HUES64 (cell line): ENCODE data around the gene PTPRM.

Experiments
- H3K27ac ChIP-seq: 2 replicates; pipeline ENCODE4 v1.7.0; 2013; ENCODE audit warnings: low read depth, low read length, inconsistent platforms
- H3K27me3 ChIP-seq: 2 replicates; pipeline ENCODE4 v1.6.1; 2013; ENCODE audit warnings: mild to moderate bottlenecking, low read length; ENCODE audit not compliant: insufficient read depth
- H3K36me3 ChIP-seq: 2 replicates; pipeline ENCODE4 v1.6.1; 2013; ENCODE audit warnings: mild to moderate bottlenecking, low read length; ENCODE audit not compliant: insufficient read depth
- H3K4me1 ChIP-seq: 2 replicates; pipeline ENCODE4 v1.6.1; 2013; ENCODE audit warnings: mild to moderate bottlenecking, low read length, moderate library complexity; ENCODE audit not compliant: insufficient read depth
- H3K4me3 ChIP-seq: 2 replicates; pipeline ENCODE4 v1.5.1; 2013; ENCODE audit warnings: mild to moderate bottlenecking, low read length, moderate library complexity
- H3K9ac ChIP-seq: 2 replicates; pipeline ENCODE4 v1.6.1; 2013; ENCODE audit warnings: mild to moderate bottlenecking, low read depth, low read length
- H3K9me3 ChIP-seq: 2 replicates; pipeline ENCODE4 v1.6.1; 2013; ENCODE audit warnings: low read depth, low read length; ENCODE audit not compliant: insufficient read depth
- WGBS: fragments of 150-250, 120-280 bp; methylation state at CpG from one replicate; pipeline ENCODE4 v1.1.7; 2013; ENCODE audit warnings: missing lambda C conversion rate; 5-methylcytosine and 5-hydroxymethylcytosine counted together

The PTPRM gene

DNA sequence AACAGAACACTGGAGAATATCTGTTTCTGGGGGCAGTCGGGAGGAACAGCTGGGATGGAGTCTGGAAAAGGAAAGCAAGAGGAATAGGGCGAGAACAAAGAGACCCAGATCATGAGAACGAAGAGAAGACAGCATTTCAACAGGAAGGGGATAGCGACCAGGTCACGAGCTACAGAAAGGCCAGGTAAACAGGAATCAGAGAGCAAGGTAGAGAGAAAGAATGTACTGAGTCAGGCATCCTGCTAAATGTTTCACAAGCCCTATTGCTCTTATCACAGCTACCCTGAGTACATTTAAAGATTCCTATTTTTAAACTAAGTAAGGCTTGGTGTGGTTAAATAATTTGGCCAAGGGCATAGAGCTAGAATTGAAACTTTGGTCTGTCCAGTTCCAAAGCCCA, 787.2 kb downstream of the PTPRM start:
- Histone ChIP-seq H3K27ac (no peak overlapping the region), H3K9ac (no peak overlapping the region)
- WGBS = 74% methylated on average over 5 of the region's 5 CpGs

DNA sequence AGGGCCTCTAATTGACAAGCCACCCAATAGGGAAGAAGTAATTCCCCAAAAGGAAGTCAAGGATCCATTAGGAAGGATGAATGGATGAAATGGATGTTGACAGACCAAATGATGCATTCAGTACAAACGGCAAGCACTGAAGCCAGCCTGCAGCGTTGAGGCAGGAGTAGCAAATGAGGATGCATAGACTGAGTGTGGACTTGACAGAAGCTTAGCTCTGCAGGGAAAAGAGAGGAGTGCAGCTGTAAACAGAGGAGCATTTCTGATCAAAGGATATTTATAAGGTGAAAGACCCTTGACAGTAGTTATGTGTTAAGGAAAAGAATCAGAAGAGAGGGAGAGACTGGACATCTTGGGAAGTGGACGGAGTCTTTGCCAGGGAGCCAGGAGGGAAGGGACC, 788.9 kb downstream of the PTPRM start:
- Histone ChIP-seq H3K27ac (no peak overlapping the region), H3K36me3 (no peaks in the 10 kb centered on the region), H3K4me3 (no peak overlapping the region), H3K27me3 (no peaks in the 10 kb centered on the region), H3K4me1 (peaks cover 16% of the 10 kb centered on the region), H3K9me3 (no peaks in the 10 kb centered on the region), H3K9ac (no peak overlapping the region)
- WGBS = 94% methylated on average over 3 of the region's 3 CpGs

More for the DNA sequence above, 787.2 kb downstream of the PTPRM start:
- H3K36me3 ChIP-seq = no peaks in the 10 kb centered on the region
- H3K9me3 ChIP-seq = no peaks in the 10 kb centered on the region
- H3K4me3 ChIP-seq = no peak overlapping the region
- H3K4me1 ChIP-seq = peaks cover 16% of the 10 kb centered on the region
- H3K27me3 ChIP-seq = no peaks in the 10 kb centered on the region

DNA sequence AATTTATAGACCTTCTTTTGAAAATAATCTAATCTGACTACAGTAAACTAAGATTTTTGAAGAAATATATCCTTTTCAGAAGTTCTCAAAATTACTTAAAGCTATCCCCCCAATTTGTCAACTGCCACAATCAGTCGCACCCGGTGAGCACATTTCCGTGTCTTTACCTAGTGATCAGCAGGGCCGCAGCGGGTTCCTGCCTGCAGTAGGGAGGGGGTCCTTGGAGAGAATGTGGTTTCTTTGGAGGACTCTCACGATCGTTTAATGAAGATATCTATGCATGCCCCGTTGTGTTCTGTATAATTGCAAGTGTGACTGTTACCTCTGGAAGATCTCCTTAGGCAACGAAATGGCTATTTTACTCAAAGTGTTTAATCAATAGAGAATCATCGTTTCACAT, 790.2 kb downstream of the PTPRM start:
- 56% methylated on average over 10 of the region's 10 CpGs for WGBS
- Histone ChIP-seq H3K27me3 (no peaks in the 10 kb centered on the region), H3K9ac (no peak overlapping the region), H3K4me3 (no peak overlapping the region), H3K4me1 (peaks cover 19% of the 10 kb centered on the region), H3K27ac (no peak overlapping the region), H3K36me3 (no peaks in the 10 kb centered on the region), H3K9me3 (no peaks in the 10 kb centered on the region)

DNA sequence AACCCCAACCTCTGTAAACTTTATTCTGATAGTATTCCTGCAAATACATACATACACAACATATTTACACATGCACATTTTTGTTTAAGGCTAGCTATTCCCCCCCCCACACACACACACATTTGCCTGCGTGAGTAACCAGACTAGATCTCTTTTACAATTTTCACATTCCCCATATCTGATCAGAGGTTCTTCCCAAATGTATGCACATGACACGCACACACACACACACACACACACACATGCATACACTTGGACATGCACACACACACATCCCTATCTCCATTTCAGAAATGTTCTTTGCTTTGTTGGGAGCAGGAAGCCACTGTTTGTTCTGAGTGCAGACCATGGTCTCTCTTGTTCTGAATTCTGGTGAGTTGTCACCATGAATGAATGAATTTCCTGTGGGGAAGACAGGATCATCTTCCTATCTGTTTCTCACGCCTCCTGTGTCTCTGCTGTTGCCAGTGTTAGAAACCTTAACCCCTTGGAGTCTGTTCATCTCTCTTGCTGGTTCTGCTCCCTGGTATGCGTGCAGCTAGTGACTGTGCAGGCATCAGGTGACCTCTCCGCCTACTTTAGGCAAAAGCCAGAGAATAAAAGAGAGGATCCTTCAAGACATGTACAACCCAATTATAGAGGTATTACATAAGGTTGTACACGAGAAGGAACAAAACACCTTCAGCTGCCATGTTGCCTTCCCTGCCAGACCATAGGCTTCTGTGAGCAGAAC, 791.1 kb downstream of the PTPRM start:
- H3K4me3 ChIP-seq = no peak overlapping the region
- H3K4me1 ChIP-seq = peaks cover 21% of the 10 kb centered on the region
- H3K9ac ChIP-seq = no peak overlapping the region
- no peaks in the 10 kb centered on the region for H3K27me3 ChIP-seq
- WGBS = 81% methylated on average over 6 of the region's 6 CpGs
- no peak overlapping the region for H3K27ac ChIP-seq
- H3K36me3 ChIP-seq = no peaks in the 10 kb centered on the region
- no peaks in the 10 kb centered on the region for H3K9me3 ChIP-seq

DNA sequence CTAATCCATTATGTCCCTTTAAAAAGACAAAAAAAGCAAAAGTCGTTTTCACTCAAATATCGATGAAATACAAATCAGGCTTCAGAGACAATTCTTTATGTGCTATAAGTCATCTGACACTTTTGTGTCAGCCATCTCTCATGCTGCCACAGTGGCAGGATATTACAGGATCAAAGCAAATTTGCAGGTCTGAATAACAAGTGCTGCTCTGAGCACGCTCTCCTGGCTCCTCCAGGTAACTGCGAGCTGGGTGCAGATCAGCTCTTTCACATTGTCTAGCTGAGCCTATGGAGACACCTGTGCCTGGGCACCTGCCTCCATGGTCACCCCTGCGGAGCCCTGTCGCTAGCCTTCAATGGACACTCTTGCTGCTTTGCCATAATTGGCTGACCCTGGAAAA, 792.0 kb downstream of the PTPRM start:
- no peaks in the 10 kb centered on the region for H3K9me3 ChIP-seq
- H3K27me3 ChIP-seq = no peaks in the 10 kb centered on the region
- peaks cover 21% of the 10 kb centered on the region for H3K4me1 ChIP-seq
- H3K9ac ChIP-seq = no peak overlapping the region
- no peak overlapping the region for H3K4me3 ChIP-seq
- no peaks in the 10 kb centered on the region for H3K36me3 ChIP-seq
- 78% methylated on average over 6 of the region's 6 CpGs for whole genome bisulfite sequencing
- no peak overlapping the region for H3K27ac ChIP-seq

DNA sequence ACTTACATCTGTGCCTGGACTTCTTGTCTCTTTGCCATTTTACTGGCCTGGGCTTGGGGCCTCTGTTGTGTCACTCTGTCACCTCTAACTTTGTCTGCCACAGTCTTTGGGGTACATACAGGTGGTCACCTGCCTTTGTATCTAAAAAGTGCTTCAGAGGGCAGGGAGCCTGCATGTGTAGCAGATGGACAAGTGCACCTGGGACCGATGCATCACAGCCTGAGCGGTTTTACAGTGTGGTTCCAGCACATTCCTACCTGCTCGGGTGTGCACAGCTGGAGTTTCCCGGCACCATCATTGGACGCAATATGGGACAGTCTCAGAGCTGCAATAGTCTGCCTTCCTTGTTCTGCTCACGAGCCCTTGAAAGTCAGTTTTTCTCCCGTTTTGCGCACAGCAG, 792.4 kb downstream of the PTPRM start:
- no peaks in the 10 kb centered on the region for H3K27me3 ChIP-seq
- no peaks in the 10 kb centered on the region for H3K9me3 ChIP-seq
- H3K36me3 ChIP-seq = no peaks in the 10 kb centered on the region
- no peak overlapping the region for H3K4me3 ChIP-seq
- peaks cover 21% of the 10 kb centered on the region for H3K4me1 ChIP-seq
- 92% methylated on average over 8 of the region's 8 CpGs for WGBS
- no peak overlapping the region for H3K27ac ChIP-seq
- no peak overlapping the region for H3K9ac ChIP-seq

DNA sequence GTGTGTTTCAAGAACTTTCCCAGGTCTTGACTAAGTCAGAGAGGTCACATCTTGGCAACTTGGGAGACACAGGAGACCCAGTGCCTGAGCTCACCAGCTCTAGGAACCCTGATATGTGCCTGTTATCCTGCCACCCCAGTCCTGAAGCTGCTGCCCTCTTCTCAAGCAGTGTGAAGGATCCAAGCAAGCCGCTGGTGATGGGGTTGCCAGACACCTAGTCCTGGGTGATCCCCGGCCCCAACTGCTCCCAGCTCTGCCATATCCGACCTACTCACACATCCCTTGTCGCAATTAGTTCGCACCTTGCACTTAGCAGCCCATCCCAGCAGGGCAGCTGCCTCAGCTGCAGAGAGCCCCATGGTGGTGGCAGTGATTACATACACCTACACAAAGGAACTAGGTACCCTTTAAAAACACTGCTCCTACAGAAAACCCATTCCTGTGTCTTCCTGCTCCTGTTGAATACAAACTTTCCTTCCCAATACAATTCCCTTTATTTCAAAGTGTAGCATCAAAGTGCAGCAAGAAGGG, 794.9 kb downstream of the PTPRM start:
- Histone ChIP-seq H3K4me1 (peaks cover 19% of the 10 kb centered on the region), H3K4me3 (no peak overlapping the region), H3K9me3 (no peaks in the 10 kb centered on the region), H3K36me3 (no peaks in the 10 kb centered on the region), H3K27ac (no peak overlapping the region), H3K9ac (no peak overlapping the region), H3K27me3 (peaks cover 16% of the 10 kb centered on the region)
- 65% methylated on average over 5 of the region's 5 CpGs for WGBS

DNA sequence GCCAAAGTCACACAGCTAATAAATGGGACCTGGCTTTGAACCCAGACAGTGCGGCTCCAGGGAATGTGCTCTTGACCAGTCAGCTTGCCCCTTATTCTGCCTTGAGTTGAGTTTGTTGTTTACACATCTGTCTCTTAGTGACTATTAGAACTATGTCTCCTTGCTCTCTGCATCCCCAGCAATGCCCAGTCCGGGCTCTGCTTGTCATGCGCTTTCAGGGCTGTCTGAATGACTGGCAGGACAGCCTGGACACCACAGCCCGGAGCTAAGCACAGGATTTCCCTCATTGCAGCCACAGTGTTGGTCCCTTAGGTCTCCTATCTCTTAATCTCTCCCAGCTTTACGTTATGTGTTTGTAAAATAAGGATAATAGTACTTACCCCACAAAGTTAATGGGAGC, 795.7 kb downstream of the PTPRM start:
- peaks cover 14% of the 10 kb centered on the region for H3K4me1 ChIP-seq
- no peaks in the 10 kb centered on the region for H3K36me3 ChIP-seq
- H3K9ac ChIP-seq = no peak overlapping the region
- H3K27me3 ChIP-seq = peaks cover 19% of the 10 kb centered on the region
- H3K9me3 ChIP-seq = no peaks in the 10 kb centered on the region
- 91% methylated on average over 4 of the region's 5 CpGs for WGBS
- H3K27ac ChIP-seq = no peak overlapping the region
- no peak overlapping the region for H3K4me3 ChIP-seq

DNA sequence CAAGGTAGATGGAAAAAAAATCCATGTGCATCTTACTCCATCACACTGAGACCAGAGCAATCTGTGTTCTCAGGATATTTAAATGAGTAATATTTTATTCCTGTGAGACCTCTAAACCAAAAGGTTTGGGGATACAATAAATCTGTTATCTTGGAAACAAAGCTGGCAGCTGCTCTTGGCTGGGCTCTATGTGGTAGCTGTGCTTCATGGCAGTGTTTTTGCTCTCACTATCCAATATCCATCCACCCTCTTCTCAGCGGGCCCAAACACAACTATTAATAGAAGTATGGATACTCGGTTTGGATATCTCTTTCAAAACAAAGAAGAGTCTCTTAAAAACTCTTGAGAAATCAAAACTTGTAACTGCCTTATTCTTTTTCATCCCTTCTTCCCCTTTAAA, 797.3 kb downstream of the PTPRM start:
- Histone ChIP-seq H3K9me3 (no peaks in the 10 kb centered on the region), H3K4me1 (peaks cover 12% of the 10 kb centered on the region), H3K4me3 (no peak overlapping the region), H3K27me3 (peaks cover 19% of the 10 kb centered on the region), H3K27ac (no peak overlapping the region), H3K36me3 (no peaks in the 10 kb centered on the region), H3K9ac (no peak overlapping the region)
- WGBS = 100% methylated on average over 2 of the region's 2 CpGs

DNA sequence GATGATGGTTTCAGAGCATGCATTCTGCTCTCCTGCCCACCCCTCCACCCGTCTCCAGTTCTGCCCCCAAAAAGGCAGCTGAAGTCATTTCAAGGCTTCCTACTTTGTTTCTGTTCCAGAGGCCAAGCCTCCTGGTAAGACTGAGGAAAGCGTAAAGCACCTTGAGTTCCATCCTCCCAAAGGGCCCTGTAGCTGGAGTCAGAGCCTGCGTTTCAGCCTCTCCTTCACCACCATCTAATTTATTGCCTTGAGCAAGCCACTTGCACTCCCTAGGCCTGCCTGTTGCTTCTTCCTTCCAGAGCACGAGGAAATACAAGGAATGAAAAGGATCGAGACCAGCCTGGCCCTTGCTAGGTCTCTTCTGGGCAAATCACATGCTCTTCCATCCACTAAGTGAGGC, 797.9 kb downstream of the PTPRM start:
- no peak overlapping the region for H3K4me3 ChIP-seq
- H3K27ac ChIP-seq = no peak overlapping the region
- WGBS = 89% methylated on average over 5 of the region's 5 CpGs
- H3K9ac ChIP-seq = no peak overlapping the region
- H3K36me3 ChIP-seq = no peaks in the 10 kb centered on the region
- H3K9me3 ChIP-seq = no peaks in the 10 kb centered on the region
- peaks cover 12% of the 10 kb centered on the region for H3K4me1 ChIP-seq
- peaks cover 19% of the 10 kb centered on the region for H3K27me3 ChIP-seq

DNA sequence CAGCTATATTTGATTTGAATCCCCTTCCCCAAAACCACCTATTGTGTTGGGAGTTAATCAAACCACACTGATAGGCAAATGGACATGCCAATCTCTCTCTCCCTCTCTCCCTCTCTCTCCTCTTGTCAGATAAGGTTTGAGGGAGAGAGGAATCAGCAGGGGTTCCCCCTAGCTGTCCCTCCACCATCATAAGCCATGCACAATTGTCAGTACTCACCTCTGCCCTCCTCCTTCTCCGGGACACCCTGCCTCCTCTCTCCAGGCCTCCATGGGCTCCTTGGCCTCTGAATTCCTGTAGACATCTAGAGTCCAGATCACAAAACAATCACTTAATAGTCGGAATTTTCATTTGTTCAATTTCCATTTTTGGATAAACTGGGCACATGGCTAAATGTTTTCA, 798.4 kb downstream of the PTPRM start:
- Histone ChIP-seq H3K9ac (no peak overlapping the region), H3K27me3 (peaks cover 19% of the 10 kb centered on the region), H3K4me1 (peaks cover 12% of the 10 kb centered on the region), H3K9me3 (no peaks in the 10 kb centered on the region), H3K27ac (no peak overlapping the region), H3K36me3 (no peaks in the 10 kb centered on the region), H3K4me3 (no peak overlapping the region)
- WGBS = 91% methylated on average over 2 of the region's 2 CpGs

DNA sequence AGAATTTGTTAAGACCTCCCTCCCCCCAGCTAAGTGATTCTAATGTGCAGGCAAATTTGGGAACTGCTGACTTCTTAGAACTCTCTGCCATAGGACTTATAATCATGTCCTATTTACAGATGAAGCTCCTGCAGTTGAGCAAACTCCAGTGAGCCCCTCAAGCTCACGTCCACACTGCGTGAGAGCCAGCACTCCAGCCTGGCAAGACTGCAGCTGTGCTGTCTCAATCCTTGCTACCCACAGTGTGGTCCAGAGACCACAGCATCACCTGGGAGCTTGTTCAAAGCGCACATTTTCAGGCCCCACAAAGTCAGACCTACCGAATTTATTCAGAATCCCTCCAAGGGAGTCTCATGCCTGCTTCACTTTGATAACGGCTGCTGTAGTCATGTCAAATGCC, 799.0 kb downstream of the PTPRM start:
- Histone ChIP-seq H3K27ac (no peak overlapping the region), H3K9ac (no peak overlapping the region), H3K27me3 (peaks cover 19% of the 10 kb centered on the region)

More for the DNA sequence above, 799.0 kb downstream of the PTPRM start:
- Histone ChIP-seq H3K4me1 (peaks cover 12% of the 10 kb centered on the region), H3K9me3 (no peaks in the 10 kb centered on the region), H3K36me3 (no peaks in the 10 kb centered on the region), H3K4me3 (no peak overlapping the region)
- 92% methylated on average over 5 of the region's 5 CpGs for WGBS
